Measurements from ENCODE around the gene LOC128125822.

- TF ChIP-seq, protein P1, sequence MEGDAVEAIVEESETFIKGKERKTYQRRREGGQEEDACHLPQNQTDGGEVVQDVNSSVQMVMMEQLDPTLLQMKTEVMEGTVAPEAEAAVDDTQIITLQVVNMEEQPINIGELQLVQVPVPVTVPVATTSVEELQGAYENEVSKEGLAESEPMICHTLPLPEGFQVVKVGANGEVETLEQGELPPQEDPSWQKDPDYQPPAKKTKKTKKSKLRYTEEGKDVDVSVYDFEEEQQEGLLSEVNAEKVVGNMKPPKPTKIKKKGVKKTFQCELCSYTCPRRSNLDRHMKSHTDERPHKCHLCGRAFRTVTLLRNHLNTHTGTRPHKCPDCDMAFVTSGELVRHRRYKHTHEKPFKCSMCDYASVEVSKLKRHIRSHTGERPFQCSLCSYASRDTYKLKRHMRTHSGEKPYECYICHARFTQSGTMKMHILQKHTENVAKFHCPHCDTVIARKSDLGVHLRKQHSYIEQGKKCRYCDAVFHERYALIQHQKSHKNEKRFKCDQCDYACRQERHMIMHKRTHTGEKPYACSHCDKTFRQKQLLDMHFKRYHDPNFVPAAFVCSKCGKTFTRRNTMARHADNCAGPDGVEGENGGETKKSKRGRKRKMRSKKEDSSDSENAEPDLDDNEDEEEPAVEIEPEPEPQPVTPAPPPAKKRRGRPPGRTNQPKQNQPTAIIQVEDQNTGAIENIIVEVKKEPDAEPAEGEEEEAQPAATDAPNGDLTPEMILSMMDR (IDR thresholded peaks at IDR 0.05; ENCODE audit: low read depth, low read length): no peak
- no peak for TF ChIP-seq EZH2phosphoT487 (IDR thresholded peaks at IDR 0.05; ENCODE audit: low read depth)
These were observed at the start of gene LOC128125822, which contains the start of gene PTP4A1 for GRCh38 chr6:63572044-63572746.
